Endothelial cell of umbilical vein (primary cell): ENCODE data around the gene MACROD2. TPM values are rescaled to one million over a fixed set of nuclear protein-coding genes. Genes with fewer than 3 reads are reported as not detected.

Experiments
- BruUV-seq: library from RNA; stranded (reverse); fragments of 400-500 nt; replicated peaks from 2 replicates; lab custom pipeline; 2021; lab: Mats Ljungman, UMichigan
- CTCF ChIA-PET: fragments of 300-600, 350-600 bp; sonication (Branson Sonifier 250); formaldehyde crosslinking; loops from one replicate; lab custom pipeline; 2021; ENCODE audit warnings: antibody characterized with exemption, inconsistent platforms; lab: Charles Lee
- POLR2A ChIA-PET: fragments of 300-600, 350-600 bp; sonication (Branson Sonifier 250); formaldehyde crosslinking; loops from one replicate; lab custom pipeline; 2021; ENCODE audit warnings: antibody characterized with exemption, inconsistent platforms; lab: Charles Lee
- DNase-seq: peaks from one replicate; pipeline ENCODE4 v3.0.0-alpha.2; 2011; ENCODE audit warnings: low read depth, low spot score
- FAIRE-seq: peaks from 2 replicates; lab custom pipeline; 2011; peaks lifted over from hg19 to GRCh38; lab: Jason Lieb, UNC
- H2AFZ ChIP-seq: 2 replicates; pipeline ENCODE4 v1.6.0; 2012; ENCODE audit warnings: low read depth, low read length, control low read depth, inconsistent platforms
- H3K27ac ChIP-seq: 2 replicates; pipeline ENCODE4 v1.5.1; 2011; ENCODE audit warnings: low read depth, mild to moderate bottlenecking, control low read depth, low read length, moderate library complexity; ENCODE audit not compliant: insufficient read depth
- H3K27me3 ChIP-seq, 2 experiments: 2 replicates each; pipeline versions ENCODE4 v1.6.0 to v1.6.1; 2011; ENCODE audit warnings: low read length in 2 of 2, mixed read lengths in 1 of 2; ENCODE audit not compliant: control insufficient read depth in 2 of 2, insufficient read depth in 2 of 2
- H3K36me3 ChIP-seq, 2 experiments: 2 replicates in 1 of 2; 3 replicates in 1 of 2; pipeline ENCODE4 v1.5.1; 2011; ENCODE audit warnings: low read length in 2 of 2, mild to moderate bottlenecking in 1 of 2, moderate library complexity in 1 of 2; ENCODE audit not compliant: control insufficient read depth in 2 of 2, insufficient read depth in 2 of 2; ENCODE audit errors: extremely low read depth in 1 of 2
- H3K4me1 ChIP-seq: 3 replicates; pipeline ENCODE4 v1.5.1; 2011; ENCODE audit warnings: mild to moderate bottlenecking, low read length; ENCODE audit not compliant: control insufficient read depth, insufficient read depth; ENCODE audit errors: extremely low read depth
- H3K4me2 ChIP-seq: 2 replicates; pipeline ENCODE4 v1.6.1; 2011; ENCODE audit warnings: low read length, control low read depth, mixed read lengths; ENCODE audit not compliant: insufficient read depth
- H3K4me3 ChIP-seq, 3 experiments: fragments of 200-600 bp in 1 of 3; sonication (generic), shearing (Covaris generic) in 1 of 3; replicated peaks in 1 of 3; 2 replicates each; pipeline ENCODE4 v1.5.1; 2011 to 2016; ENCODE audit warnings: control low read depth in 3 of 3, low read length in 3 of 3, mild to moderate bottlenecking in 2 of 3, inconsistent platforms in 1 of 3, low read depth in 1 of 3, moderate library complexity in 1 of 3; ENCODE audit not compliant: insufficient read depth in 1 of 3
- H3K79me2 ChIP-seq: 2 replicates; pipeline ENCODE4 v1.6.0; 2012; ENCODE audit warnings: low read length, inconsistent platforms; ENCODE audit not compliant: control insufficient read depth, insufficient read depth
- H3K9ac ChIP-seq: replicated peaks from 2 replicates; pipeline ENCODE3; 2011; ENCODE audit warnings: low read length, control low read depth; ENCODE audit not compliant: insufficient read depth; ENCODE audit errors: extremely low read depth
- H3K9me1 ChIP-seq: replicated peaks from 3 replicates; pipeline ENCODE4 v1.6.0; 2011; ENCODE audit warnings: mild to moderate bottlenecking, low read length; ENCODE audit not compliant: control insufficient read depth, insufficient read depth; ENCODE audit errors: extremely low read depth
- H3K9me3 ChIP-seq: replicated peaks from 2 replicates; pipeline ENCODE4 v1.5.1; 2012; ENCODE audit warnings: low read length, inconsistent platforms; ENCODE audit not compliant: control insufficient read depth, insufficient read depth
- H4K20me1 ChIP-seq: replicated peaks from 2 replicates; pipeline ENCODE3; 2011; ENCODE audit warnings: mild to moderate bottlenecking, low read length; ENCODE audit not compliant: control insufficient read depth, insufficient read depth; ENCODE audit errors: extremely low read depth
- CTCF ChIP-seq, 2 donors: IDR thresholded peaks; 1 replicate in 1 of 2; 2 replicates in 1 of 2; pipeline ENCODE4 v1.5.1; 2011; ENCODE audit warnings: low read length in 2 of 2, mild to moderate bottlenecking in 2 of 2, moderate library complexity in 2 of 2, control low read depth in 1 of 2, inconsistent platforms in 1 of 2, low read depth in 1 of 2; ENCODE audit not compliant: insufficient read depth in 1 of 2; ENCODE audit errors: extremely low read depth in 1 of 2
- EZH2 ChIP-seq: IDR thresholded peaks from 2 replicates; pipeline ENCODE4 v1.6.1; 2012; ENCODE audit warnings: borderline replicate concordance, low read depth, mild to moderate bottlenecking, moderate library complexity, low read length, inconsistent platforms; ENCODE audit not compliant: severe bottlenecking
- FOS ChIP-seq: IDR thresholded peaks from 2 replicates; pipeline ENCODE4 v1.6.1; 2011; ENCODE audit warnings: mild to moderate bottlenecking, low read length, moderate library complexity, borderline replicate concordance; ENCODE audit not compliant: insufficient read depth
- GATA2 ChIP-seq: IDR thresholded peaks from 2 replicates; pipeline ENCODE4 v1.7.0; 2011; ENCODE audit warnings: low read depth, mild to moderate bottlenecking, moderate library complexity, mixed read lengths, low read length; ENCODE audit not compliant: insufficient read length, insufficient read depth
- JUN ChIP-seq: IDR thresholded peaks from 2 replicates; pipeline ENCODE4 v1.6.1; 2011; ENCODE audit warnings: borderline replicate concordance, low read depth; ENCODE audit not compliant: insufficient read length, insufficient read depth
- MAX ChIP-seq: IDR thresholded peaks from 2 replicates; pipeline ENCODE4 v1.6.1; 2011; ENCODE audit not compliant: insufficient read depth, insufficient read length
- MYC ChIP-seq: IDR thresholded peaks from one replicate; pipeline ENCODE4 v1.6.1; 2011; ENCODE audit warnings: mild to moderate bottlenecking, low read depth, low read length
- POLR2A ChIP-seq: IDR thresholded peaks from 2 replicates; pipeline ENCODE4 v1.6.1; 2012; ENCODE audit warnings: low read depth, mild to moderate bottlenecking, control low read depth, low read length
- POLR2AphosphoS5 ChIP-seq: IDR thresholded peaks from 2 replicates; pipeline ENCODE4 v1.6.1; 2012; ENCODE audit warnings: low read depth, mild to moderate bottlenecking, control low read depth, low read length, moderate library complexity; ENCODE audit not compliant: insufficient read depth
- dilution Hi-C: fragments of 300-500 bp; cut with MboI; formaldehyde crosslinking; loops from one replicate; pipeline ENCODE4 v1.15.0; 2019; ENCODE audit warnings: low sequenced_read_pairs; ENCODE audit not compliant: extremely low pct_ligation_motif_present
- intact Hi-C: fragments of 100-400 bp; cut with micrococcal nuclease; formaldehyde crosslinking; loops from one replicate; pipeline ENCODE4 v1.10.0; 2022
- polyA plus RNA-seq, 4 experiments: library from polyadenylated mRNA; depleted of rRNA in 3 of 4; stranded (reverse) in 3 of 4; unstranded in 1 of 4; fragments of >200 nt; gene quantifications; 2 replicates each; pipeline versions ENCODE4 v1.2.1 to v1.2.3, GENCODE V29; 2011 to 2012; ENCODE audit warnings: missing spikeins in 1 of 4
- total RNA-seq: library from RNA; stranded (reverse); gene quantifications from 2 replicates; pipeline ENCODE4 v1.2.3, GENCODE V29; 2021

The MACROD2 gene
- total and polyA plus RNA-seq, 2 donors (not counting 3 experiments of a cell fraction or from before 2014, with no cell fraction given) = 0.11 to 0.73 TPM

DNA sequence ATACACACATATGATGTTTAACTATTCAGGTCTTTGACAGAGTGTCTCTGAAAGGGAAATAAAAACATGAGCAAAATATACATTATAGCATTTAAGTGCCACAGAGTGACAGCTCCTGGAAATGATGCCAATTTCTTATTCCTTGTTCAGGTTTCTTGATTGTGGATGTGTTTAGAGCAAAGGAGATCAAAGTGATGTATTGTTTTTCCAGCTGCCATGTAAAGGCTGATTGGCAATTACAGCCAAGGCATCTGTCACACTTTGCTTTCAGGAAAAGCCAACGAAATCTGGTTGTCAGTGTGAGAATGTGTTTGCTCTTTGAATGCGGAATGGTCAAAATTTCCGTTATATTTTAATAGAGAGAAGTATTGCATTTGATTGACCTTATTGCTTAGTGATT, 689.9 kb downstream of the MACROD2 start:
- DNase-seq (no peak), FAIRE-seq (no peak)
- no peaks in the 10 kb centered on the region for H3K9me3 ChIP-seq
- H3K79me2 ChIP-seq = no peaks in the 10 kb centered on the region
- H4K20me1 ChIP-seq = no peaks in the 10 kb centered on the region
- no peaks in the 10 kb centered on the region for H3K9me1 ChIP-seq
- H2AFZ ChIP-seq = no peak overlapping the region
- intact Hi-C loops = no loop called here
- no peak overlapping the region for H3K9ac ChIP-seq
- dilution Hi-C loops = no loop called here
- H3K4me3 ChIP-seq = no peak overlapping the region
- no peaks in the 10 kb centered on the region for H3K27me3 ChIP-seq
- no peak overlapping the region for H3K4me2 ChIP-seq
- H3K4me1 ChIP-seq = no peaks in the 10 kb centered on the region
- no peaks in the 10 kb centered on the region for H3K36me3 ChIP-seq
- BruUV-seq = no TSS peak
- ChIA-PET CTCF (interaction anchor here (1.4 kb wide), 1 partner anchor 30 kb away, joined by 4 read pairs; no protein-coding TSS in a partner anchor), POLR2A (no interaction called here)
- no peak overlapping the region for H3K27ac ChIP-seq
- TF ChIP-seq FOS = no peak
- TF ChIP-seq GATA2 = no peak
- TF ChIP-seq JUN = no peak
- no peak for TF ChIP-seq EZH2
- TF ChIP-seq CTCF (IDR thresholded peaks at IDR 0.05; ENCODE audit: extremely low read depth in 1 of 2, insufficient read depth in 1 of 2, low read depth in 1 of 2, low read length in 2 of 2) = no peak
- no peak for TF ChIP-seq MYC
- TF ChIP-seq POLR2A = no peak
- TF ChIP-seq POLR2AphosphoS5 = no peak
- no peak for TF ChIP-seq MAX
